GM21737 (cell line): ENCODE data around the gene PFKFB3.

ENCODE experiments used
- ATAC-seq: cut with Tn5 transposase; IDR thresholded peaks from one replicate; pipeline ENCODE4 v1.9.1; 2021; ENCODE audit warnings: mild to moderate bottlenecking, moderate library complexity; ENCODE audit not compliant: unreplicated experiment

Gene PFKFB3

GRCh38 chr10:6218692-6219493 lies 16.2 kb downstream of the PFKFB3 start:
- no peak for ATAC-seq

- no peak for ATAC-seq
Observed at GRCh38 chr10:6219494-6219836, 16.7 kb downstream of the PFKFB3 start.

- ATAC-seq, result no peak
Observed at GRCh38 chr10:6220418-6221191, 17.9 kb downstream of the PFKFB3 start.

GRCh38 chr10:6221192-6221940 lies 18.6 kb downstream of the PFKFB3 start:
- ATAC-seq, result no peak

GRCh38 chr10:6221971-6222751 lies 19.4 kb downstream of the PFKFB3 start:
- ATAC-seq, result no peak

GRCh38 chr10:6222755-6223154 lies 20.0 kb downstream of the PFKFB3 start:
- ATAC-seq, result no peak

- ATAC-seq, result no peak
Observed at GRCh38 chr10:6223981-6224380, 21.2 kb downstream of the PFKFB3 start.

- no peak for ATAC-seq
Observed at GRCh38 chr10:6224781-6225180, 22.0 kb downstream of the PFKFB3 start.

GRCh38 chr10:6225263-6225814 lies 22.6 kb downstream of the PFKFB3 start:
- ATAC-seq, result no peak

GRCh38 chr10:6226216-6226615 lies 23.5 kb downstream of the PFKFB3 start:
- ATAC-seq, result no peak

- ATAC-seq, result no peak
Observed at GRCh38 chr10:6227346-6227745, 24.6 kb downstream of the PFKFB3 start.

GRCh38 chr10:6228010-6228511 lies 25.3 kb downstream of the PFKFB3 start:
- ATAC-seq, result no peak

- ATAC-seq, result no peak
Observed at GRCh38 chr10:6228647-6229046, 25.9 kb downstream of the PFKFB3 start.

- ATAC-seq, result no peak
Observed at GRCh38 chr10:6229290-6229689, 26.6 kb downstream of the PFKFB3 start.

- no peak for ATAC-seq
Observed at GRCh38 chr10:6229746-6230145, 27.0 kb downstream of the PFKFB3 start.

- ATAC-seq, result no peak
Observed at GRCh38 chr10:6230315-6230714, 27.6 kb downstream of the PFKFB3 start.

GRCh38 chr10:6231146-6231545 lies 28.4 kb downstream of the PFKFB3 start:
- no peak for ATAC-seq

GRCh38 chr10:6231730-6232129 lies 29.0 kb downstream of the PFKFB3 start:
- ATAC-seq, result no peak

- no peak for ATAC-seq
Observed at GRCh38 chr10:6232225-6232807, 29.6 kb downstream of the PFKFB3 start.
